Neutrophil (primary cell): ENCODE measurements around the gene POTEC.
"Not testable (repeated sequence)": the region's sequence is repeated elsewhere in the genome, so short reads cannot be mapped to it uniquely, and the experiment has no call there.

ENCODE experiments used
- H3K27ac ChIP-seq: fragments of 200-600 bp; sonication (generic); 2 replicates; pipeline ENCODE4 v1.5.1; 2016; ENCODE audit warnings: mild to moderate bottlenecking, moderate library complexity
- H3K27me3 ChIP-seq: fragments of 200-600 bp; sonication (generic); 2 replicates; pipeline ENCODE4 v1.6.0; 2016; ENCODE audit warnings: mild to moderate bottlenecking
- H3K36me3 ChIP-seq: fragments of 200-600 bp; sonication (generic); 2 replicates; pipeline ENCODE4 v1.5.1; 2017
- H3K4me1 ChIP-seq, 2 experiments: fragments of 200-600 bp in 1 of 2; sonication (generic) in 1 of 2; 1 replicate in 1 of 2; 2 replicates in 1 of 2; pipeline versions ENCODE4 v1.5.1 to v1.6.1; 2013 to 2016; ENCODE audit warnings: low read depth in 1 of 2, low read length in 1 of 2, mild to moderate bottlenecking in 1 of 2, moderate library complexity in 1 of 2; ENCODE audit not compliant: control insufficient read depth in 1 of 2, insufficient read depth in 1 of 2
- H3K4me3 ChIP-seq, 2 experiments: fragments of 200-600 bp in 1 of 2; sonication (generic) in 1 of 2; 1 replicate in 1 of 2; 2 replicates in 1 of 2; pipeline ENCODE4 v1.5.1; 2013 to 2016; ENCODE audit warnings: low read depth in 1 of 2, low read length in 1 of 2, mild to moderate bottlenecking in 1 of 2, moderate library complexity in 1 of 2
- H3K9me3 ChIP-seq: fragments of 200-600 bp; sonication (generic); 2 replicates; pipeline ENCODE4 v1.5.1; 2016

The POTEC gene

GRCh38 chr18:14474007-14474720 is 69.2 kb downstream of the POTEC start:
- not testable (repeated sequence) for H3K27me3 ChIP-seq, H3K4me1 ChIP-seq, H3K27ac ChIP-seq, H3K9me3 ChIP-seq, H3K36me3 ChIP-seq, H3K4me3 ChIP-seq

GRCh38 chr18:14473250-14474006 is 70.0 kb downstream of the POTEC start:
- H3K27me3 ChIP-seq, H3K36me3 ChIP-seq, H3K9me3 ChIP-seq, H3K4me3 ChIP-seq, H3K27ac ChIP-seq, H3K4me1 ChIP-seq: not testable (repeated sequence)

GRCh38 chr18:14471286-14471685 is 72.1 kb downstream of the POTEC start:
- not testable (repeated sequence) for H3K36me3 ChIP-seq, H3K27ac ChIP-seq, H3K4me1 ChIP-seq, H3K9me3 ChIP-seq, H3K4me3 ChIP-seq, H3K27me3 ChIP-seq

- H3K27ac ChIP-seq, H3K4me1 ChIP-seq, H3K36me3 ChIP-seq: not testable (repeated sequence)
These were observed 73.0 kb downstream of the POTEC start for GRCh38 chr18:14470446-14470845.

GRCh38 chr18:14470046-14470445 is 73.4 kb downstream of the POTEC start:
- not testable (repeated sequence) for H3K36me3 ChIP-seq, H3K4me1 ChIP-seq, H3K4me3 ChIP-seq, H3K27ac ChIP-seq, H3K27me3 ChIP-seq, H3K9me3 ChIP-seq

More at GRCh38 chr18:14470446-14470845, 73.0 kb downstream of the POTEC start:
- H3K9me3 ChIP-seq, H3K27me3 ChIP-seq, H3K4me3 ChIP-seq: not testable (repeated sequence)

- H3K9me3 ChIP-seq, H3K4me3 ChIP-seq, H3K27ac ChIP-seq, H3K27me3 ChIP-seq, H3K36me3 ChIP-seq, H3K4me1 ChIP-seq: not testable (repeated sequence)
These were observed 77.4 kb downstream of the POTEC start for GRCh38 chr18:14465989-14466388.
